ENCODE data around the gene PKM.

PKM gene

DNA sequence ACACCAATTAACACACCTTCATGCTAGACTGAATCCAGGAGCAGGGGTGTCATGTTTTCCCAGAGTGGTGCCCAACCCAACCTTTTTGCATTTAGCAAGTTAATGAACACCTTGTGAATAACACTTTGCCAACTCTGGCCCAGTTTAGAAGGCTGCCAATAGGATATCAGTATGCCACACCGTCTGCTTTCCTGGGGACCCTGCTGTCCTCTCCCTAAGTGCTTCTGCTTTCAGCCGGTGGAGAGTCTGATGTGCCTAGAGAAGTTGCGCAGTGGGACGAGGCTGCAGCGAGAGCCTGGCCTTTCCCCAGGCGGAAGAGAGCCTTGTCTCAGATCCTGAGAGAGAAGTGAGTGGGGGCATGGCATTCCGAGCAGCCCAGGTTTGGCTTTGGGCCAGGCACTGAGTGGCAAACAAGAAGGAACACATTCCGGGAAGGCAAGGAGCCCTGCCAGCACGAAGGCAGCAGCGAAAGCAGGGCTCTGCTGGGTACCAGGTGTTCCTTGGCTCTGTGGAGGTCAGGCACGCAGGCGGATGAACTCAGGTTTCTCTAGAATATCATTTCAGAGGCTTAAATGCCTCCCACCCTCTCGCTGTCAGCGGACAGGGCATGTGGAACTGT is 75.9 kb downstream of the PKM start:
- DNase-seq = no peak

DNA sequence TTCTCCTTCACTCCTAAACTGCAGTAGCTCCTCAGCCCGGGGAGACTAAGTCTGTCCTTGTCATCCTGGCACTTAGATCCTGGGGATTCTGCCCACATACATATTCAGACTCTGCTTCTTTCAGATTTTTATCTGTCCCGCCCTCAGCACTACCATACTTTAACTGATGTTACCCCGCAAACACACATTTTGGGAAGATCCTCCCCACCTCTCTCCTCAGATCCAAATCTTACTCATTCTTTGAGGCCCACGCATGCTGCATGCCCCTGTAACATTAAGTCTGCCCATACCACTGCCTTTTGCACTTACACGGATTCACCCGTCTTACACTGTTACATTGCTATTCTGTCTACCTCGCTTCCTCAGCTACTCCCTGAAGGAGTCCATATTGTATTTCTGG is 76.7 kb downstream of the PKM start:
- DNase-seq = no peak

DNA sequence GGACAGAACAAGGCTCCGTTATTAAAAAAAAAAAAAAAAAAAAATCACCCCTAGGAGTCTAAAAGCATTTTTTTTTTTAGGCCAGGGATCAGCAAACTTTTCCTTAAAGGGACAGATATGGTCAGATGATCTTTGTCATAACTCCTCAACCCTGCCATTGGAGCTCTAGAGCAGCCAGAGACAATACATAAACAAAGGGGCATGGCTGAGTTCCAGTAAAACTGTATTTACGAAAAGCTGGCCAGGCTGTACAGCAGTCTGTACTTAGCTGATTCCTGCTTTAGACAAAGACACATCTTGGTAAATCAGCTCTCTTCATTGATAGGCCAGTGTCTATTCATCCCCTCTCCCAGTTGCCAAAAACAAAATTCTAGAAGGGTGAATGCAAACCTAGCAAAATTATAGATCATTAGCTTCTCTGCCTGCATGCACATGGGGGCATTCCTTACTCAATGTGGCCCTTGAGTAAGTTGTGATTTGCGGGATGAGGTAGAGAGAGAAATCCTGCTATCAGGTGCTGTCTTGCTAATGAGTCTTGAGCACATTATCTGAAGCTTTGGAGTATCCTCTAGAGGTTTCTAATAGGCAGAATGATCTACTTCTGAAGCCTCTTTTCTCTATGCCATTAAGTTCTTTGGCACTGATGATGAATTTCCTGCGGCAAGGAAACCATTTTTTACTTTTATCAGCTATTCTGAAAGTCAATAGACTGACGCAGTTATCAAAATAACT is 77.6 kb downstream of the PKM start:
- DNase-seq = no peak

Measured in stimulated activated naive CD4-positive, alpha-beta T cell treated with Interleukin-2 at 50 U/mL for 16 hours (primary cell).